Measurements from ENCODE around the gene MLLT11.

Gene MLLT11

GRCh38 chr1:151060007-151060656 lies at the start of gene MLLT11:
MLLT11 (plus strand) TSS chr1:151060397; CDS start chr1:151067225, 6,828 bp downstream.
- DNase-seq (ENCODE audit: low read depth) = peak; percentile 80

DNA sequence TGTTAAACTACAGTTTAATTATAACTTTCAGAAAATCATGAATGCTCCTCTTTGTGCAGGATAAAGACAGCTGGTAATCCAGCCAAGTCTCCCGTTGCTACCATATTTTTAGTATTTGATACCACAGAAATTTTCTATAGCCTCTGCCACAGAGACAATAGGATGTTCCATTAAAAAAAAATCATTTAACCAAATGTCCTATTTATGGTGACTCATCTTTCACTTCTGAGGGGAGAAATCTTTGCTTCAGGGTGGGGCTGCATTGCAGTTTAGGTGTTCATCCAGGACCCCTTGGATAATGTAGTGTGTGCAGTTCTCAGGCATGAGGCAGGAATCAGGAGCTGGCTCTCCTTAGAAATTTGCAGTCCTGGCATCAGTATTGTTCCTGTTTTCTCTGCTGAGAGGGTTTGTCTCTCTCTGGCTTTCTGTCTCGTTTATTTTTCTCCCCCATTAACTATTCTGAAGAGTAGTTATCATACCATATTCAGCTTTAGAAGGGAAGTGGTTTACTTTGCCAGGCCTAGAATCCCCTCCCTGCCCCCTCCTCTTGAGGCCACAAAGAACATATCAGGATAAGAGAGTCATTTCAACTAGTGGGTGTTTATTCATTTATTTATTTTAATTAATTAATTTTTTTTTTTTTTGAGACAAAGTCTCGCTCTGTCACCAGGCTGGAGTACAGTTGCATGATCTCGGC lies 48.9 kb upstream of the MLLT11 start:
- no peak for DNase-seq (ENCODE audit: low read depth)

DNA sequence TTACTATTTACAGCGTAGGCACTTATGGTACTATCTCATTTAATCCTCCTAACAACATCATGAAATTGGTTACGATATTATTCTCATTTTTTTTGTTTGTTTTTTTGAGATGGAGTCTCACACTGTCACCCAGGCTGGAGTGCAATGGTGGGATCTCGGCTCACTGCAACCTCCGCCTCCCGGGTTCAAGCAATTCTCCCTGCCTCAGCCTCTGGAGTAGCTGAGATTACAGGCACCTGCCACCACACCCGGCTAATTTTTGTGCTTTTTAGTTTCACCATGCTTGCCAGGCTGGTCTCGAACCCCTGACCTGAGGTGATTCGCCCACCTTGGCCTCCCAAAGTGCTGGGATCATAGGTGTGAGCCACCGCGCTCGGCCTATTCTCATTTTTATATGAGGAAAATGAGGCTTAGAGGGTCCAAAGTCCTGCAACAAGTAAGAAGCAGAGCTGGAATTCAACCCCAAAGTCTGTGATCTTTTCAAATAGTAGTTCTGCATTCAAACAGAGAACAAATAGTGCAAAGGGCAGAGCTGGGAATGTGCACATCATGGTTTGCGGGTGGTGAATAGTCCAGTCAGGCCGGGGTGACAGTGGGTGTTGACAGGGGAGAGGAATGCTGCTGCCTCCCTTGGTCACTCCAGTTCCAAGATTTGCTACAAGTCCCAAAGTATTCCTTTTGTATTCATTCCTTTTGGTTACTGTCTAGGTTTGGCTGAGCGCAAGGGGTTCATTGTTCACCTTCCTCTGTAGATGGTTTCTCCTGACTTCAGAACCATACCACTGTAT lies 47.3 kb upstream of the MLLT11 start:
- DNase-seq (ENCODE audit: low read depth) = no peak

DNA sequence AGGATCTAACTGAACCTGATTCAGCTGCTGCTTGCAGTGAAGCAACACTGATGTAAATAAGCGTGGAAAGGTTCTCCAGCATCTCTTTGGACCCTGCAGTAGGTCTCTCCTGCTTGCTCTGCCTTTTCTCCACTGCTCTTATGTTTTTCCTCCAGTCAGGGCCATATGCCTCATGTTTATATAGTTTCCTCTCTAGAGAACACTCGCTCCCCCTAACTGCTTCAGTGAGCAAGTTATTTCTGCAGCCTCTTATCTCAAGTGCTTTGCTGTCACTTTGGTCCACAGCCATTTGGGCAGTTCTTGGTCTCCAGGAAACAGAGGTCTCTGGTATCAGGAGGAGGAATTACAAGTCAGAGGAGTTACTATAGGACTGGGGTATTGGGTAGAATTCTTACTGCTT lies 46.7 kb upstream of the MLLT11 start:
- DNase-seq (ENCODE audit: low read depth) = peak; percentile 39

GRCh38 chr1:151024540-151025146 lies 35.6 kb upstream of the MLLT11 start:
- DNase-seq (ENCODE audit: low read depth) = peak; percentile 64

DNA sequence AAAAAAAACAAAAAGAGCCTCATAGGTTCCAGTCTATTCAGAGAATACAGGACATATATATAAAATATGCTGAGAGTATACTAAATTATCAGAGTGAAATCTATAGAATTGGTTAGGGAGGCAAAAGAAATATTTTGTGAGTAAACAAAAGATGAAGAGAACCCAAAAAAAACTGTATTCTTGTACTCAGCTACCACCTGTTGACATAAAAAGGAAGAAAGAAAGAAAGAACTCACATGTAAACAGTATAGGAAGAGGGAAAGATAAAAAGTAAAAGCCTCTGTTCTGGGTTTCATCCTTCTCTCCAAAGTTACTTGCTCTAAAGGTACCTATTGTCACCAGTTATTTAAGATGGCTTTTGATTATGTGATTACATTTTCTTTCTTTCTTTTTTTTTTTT lies 33.7 kb upstream of the MLLT11 start:
- no peak for DNase-seq (ENCODE audit: low read depth)

DNA sequence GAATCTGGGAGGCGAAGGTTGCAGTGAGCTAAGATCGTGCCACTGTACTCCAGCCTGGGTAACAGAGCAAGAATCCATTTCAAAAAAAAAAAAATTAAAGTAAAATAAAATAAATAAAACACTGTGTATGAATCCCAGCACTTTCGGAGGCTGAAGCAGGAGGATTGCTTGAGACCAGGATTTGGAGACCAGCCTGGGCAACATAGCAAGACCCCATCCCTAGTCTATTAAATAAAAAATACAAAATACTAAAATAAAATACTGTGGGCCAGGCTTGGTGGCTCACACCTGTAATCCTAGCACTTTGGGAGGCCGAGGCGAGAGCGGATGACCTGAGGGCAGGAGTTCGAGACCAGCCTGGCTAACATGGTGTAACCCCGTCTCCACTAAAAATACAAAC lies 28.0 kb upstream of the MLLT11 start:
- no peak for DNase-seq (ENCODE audit: low read depth)

GRCh38 chr1:151035167-151035566 lies 25.0 kb upstream of the MLLT11 start:
- no peak for DNase-seq (ENCODE audit: low read depth)

DNA sequence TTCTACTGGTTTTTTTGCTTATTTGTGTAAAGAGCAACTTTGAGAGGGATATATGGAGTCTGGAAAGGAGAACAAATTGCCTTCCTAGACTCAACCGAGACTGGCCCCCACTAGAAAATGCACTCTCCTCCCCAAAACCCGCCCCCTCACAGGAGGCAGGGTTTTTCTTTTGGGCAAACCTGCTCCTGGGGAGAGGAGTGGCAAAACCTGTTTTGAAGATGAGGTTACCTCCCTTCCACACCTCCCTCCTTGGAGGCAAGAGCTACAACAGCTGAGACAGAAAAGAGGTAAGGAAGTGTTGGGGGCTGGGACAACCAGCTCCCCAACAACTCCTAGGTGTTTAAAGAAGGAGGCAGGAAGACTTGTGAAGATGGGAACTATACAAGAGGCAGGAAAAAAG lies 23.8 kb upstream of the MLLT11 start, which contains the start of gene BNIPL:
Gene BNIPL, plus strand, starts transcription at position 231 of the 400 bp plus-strand sequence. Its CDS starts 140 bp downstream, at position 371.
- DNase-seq (ENCODE audit: low read depth) = no peak

- no peak for DNase-seq (ENCODE audit: low read depth)
Measured at GRCh38 chr1:151037032-151037431, 23.2 kb upstream of the MLLT11 start.

GRCh38 chr1:151039521-151039920 lies 20.7 kb upstream of the MLLT11 start:
- no peak for DNase-seq (ENCODE audit: low read depth)

GRCh38 chr1:151043163-151043562 lies 17.0 kb upstream of the MLLT11 start:
- no peak for DNase-seq (ENCODE audit: low read depth)

DNA sequence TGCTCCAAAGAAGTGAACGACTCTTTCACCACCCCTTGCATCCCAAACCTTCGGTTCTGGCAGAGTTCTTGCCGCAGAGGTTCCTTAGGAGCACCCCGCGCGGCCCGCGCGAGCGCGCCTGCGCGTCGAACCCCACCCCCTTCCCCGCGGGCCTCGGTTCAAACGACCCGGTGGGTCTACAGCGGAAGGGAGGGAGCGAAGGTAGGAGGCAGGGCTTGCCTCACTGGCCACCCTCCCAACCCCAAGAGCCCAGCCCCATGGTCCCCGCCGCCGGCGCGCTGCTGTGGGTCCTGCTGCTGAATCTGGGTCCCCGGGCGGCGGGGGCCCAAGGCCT lies 12.6 kb upstream of the MLLT11 start, which contains the start of gene C1orf56:
Gene C1orf56, plus strand, starts transcription at position 161 of the 334 bp plus-strand sequence. Its CDS starts 97 bp downstream, at position 258.
- peak; percentile 67 for DNase-seq (ENCODE audit: low read depth)

DNA sequence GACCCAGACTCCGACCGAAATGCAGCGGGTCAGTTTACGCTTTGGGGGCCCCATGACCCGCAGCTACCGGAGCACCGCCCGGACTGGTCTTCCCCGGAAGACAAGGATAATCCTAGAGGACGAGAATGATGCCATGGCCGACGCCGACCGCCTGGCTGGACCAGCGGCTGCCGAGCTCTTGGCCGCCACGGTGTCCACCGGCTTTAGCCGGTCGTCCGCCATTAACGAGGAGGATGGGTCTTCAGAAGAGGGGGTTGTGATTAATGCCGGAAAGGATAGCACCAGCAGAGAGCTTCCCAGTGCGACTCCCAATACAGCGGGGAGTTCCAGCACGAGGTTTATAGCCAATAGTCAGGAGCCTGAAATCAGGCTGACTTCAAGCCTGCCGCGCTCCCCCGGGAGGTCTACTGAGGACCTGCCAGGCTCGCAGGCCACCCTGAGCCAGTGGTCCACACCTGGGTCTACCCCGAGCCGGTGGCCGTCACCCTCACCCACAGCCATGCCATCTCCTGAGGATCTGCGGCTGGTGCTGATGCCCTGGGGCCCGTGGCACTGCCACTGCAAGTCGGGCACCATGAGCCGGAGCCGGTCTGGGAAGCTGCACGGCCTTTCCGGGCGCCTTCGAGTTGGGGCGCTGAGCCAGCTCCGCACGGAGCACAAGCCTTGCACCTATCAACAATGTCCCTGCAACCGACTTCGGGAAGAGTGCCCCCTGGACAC lies 12.1 kb upstream of the MLLT11 start:
- peak; percentile 82 for DNase-seq (ENCODE audit: low read depth)

- DNase-seq (ENCODE audit: low read depth) = no peak
Measured at GRCh38 chr1:151048645-151049032, 11.6 kb upstream of the MLLT11 start.

GRCh38 chr1:151049458-151049857 lies 10.7 kb upstream of the MLLT11 start:
- DNase-seq (ENCODE audit: low read depth) = no peak

DNA sequence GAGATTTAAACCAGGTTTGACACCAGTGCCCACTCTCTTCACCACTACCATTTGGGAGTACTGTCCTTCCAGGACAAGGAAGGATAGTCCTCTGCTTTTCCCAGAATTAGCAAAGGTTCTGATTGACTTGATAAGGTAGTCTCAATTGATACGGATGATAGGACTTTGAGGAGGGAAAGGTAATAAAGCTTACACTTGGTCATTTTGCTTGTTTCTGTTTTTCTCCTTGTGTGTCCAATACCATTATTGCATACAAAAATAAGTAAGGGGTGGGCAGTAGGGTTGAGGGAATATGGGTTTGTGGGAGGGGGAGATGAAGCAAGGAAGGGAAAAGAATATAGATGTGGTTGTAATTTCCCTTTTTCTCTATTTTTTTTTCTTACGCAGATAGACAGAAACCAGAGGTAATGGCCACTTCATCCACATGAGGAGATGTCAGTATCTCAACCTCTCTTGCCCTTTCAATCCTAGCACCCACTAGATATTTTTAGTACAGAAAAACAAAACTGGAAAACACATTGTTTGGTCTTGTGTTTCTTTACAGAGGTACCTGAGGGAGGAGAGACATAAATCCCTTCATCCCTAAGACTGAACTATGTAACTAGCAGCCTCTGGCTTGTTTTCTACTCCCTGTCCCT lies 10.0 kb upstream of the MLLT11 start:
- DNase-seq (ENCODE audit: low read depth) = no peak

DNA sequence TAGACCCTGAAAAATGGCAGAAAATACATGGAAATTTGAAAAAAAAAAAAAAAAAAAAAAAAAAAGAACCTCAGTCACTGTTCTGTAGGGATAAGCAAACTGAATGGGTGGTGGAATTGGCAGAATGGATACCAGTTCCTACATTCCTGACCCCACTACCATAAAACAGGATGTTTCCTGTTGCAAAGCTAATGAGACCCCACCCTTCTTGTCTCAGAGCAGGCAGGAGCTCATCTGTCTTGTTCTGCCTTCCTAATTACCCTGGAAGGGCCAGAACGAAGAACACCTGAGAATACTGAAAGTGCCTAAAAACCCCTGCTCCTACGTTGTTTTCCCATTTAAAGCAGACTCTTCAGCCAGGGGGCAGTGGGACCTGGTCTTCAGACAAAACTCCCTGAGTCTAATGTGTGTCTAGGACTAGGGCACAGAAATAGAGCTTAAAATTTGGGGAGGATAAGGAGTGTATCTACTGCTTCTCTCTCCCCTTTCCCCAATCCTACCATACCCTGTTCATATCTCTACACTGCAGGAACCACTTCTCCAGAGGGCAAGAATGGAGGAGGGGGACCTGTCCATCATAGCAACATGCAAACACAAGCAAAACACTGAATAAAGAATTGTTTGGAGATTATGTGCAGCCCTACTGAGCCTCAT lies 8.7 kb upstream of the MLLT11 start:
- DNase-seq (ENCODE audit: low read depth) = no peak

DNA sequence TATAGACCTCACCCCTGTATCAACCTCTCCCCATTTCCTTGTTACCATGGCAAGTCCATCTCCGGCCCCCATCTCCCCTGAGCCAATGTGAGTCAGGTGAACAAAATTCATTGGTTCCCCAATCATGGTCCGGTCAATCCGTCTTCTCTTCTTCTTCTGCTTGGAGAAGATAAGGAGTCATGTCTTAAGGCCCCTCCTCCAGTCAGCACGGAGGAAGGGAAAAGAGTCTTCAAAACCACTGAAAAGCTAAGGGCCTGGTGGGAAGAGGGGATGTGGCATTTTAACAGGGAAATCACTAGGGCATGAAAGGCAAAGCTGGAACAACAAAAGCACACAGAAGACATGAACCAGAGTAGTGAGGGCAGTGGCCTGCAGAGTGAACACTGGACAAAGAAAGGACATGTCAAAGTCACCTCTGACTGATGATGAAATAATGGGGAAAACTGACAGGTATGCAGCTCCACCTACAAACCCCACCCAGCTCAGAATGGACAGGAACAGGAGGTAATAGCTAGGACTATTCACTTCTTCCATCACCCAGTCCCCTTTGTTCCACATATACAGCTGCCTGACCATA lies 5.1 kb upstream of the MLLT11 start:
- no peak for DNase-seq (ENCODE audit: low read depth)

- DNase-seq (ENCODE audit: low read depth) = no peak
Measured at GRCh38 chr1:151055581-151055980, 4.6 kb upstream of the MLLT11 start.
